Measurements from ENCODE around the gene RPS6KC1. TPM values are rescaled to one million over a fixed set of nuclear protein-coding genes. Genes with fewer than 3 reads are reported as not detected.
"Not testable (repeated sequence)": the region's sequence is repeated elsewhere in the genome, so short reads cannot be mapped to it uniquely, and the experiment has no call there.

The RPS6KC1 gene
- total RNA-seq, 2 experiments from 2014 or later: 6.2 to 7.0 TPM

DNA sequence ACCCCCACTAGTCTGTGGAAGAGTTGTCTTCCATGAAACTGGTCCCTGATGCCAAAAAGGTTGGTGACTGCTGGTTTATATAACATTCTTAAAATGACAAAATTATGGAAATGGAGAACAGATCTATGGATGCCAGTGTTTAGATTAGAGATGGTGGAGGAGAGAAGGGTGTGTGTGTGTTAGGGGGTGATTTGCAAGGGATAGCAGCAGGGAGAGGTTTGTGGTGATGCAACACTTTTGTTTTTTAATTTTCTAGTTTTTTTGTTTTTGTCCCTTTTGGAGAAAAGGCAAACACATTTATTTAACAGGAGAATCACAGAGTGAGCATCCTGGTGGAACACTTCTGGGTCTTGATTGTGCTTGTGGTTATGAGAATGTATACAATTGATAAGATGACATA lies 143.8 kb downstream of the RPS6KC1 start:
- Mint-ChIP-seq H3K27ac (no peak overlapping the region), H3K4me3 (no peak overlapping the region), H3K4me1 (ENCODE audit: low read depth) (no peaks in the 10 kb centered on the region), H3K27me3 (no peaks in the 10 kb centered on the region), H3K36me3 (ENCODE audit: low read depth) (peaks cover 98% of the 10 kb centered on the region), H3K9me3 (peaks cover 27% of the 10 kb centered on the region)
- no peaks in the 10 kb centered on the region for H3K4me1 ChIP-seq (ENCODE audit: insufficient read depth, low read length)
- H3K4me3 ChIP-seq (ENCODE audit: low read length): no peak overlapping the region
- peaks cover 10 to 18% of the 10 kb centered on the region in 2 experiments for H3K9me3 ChIP-seq (ENCODE audit: control insufficient read depth in 1 of 2, insufficient read depth in 1 of 2, low read length in 2 of 2)
- TF ChIP-seq, protein P1, sequence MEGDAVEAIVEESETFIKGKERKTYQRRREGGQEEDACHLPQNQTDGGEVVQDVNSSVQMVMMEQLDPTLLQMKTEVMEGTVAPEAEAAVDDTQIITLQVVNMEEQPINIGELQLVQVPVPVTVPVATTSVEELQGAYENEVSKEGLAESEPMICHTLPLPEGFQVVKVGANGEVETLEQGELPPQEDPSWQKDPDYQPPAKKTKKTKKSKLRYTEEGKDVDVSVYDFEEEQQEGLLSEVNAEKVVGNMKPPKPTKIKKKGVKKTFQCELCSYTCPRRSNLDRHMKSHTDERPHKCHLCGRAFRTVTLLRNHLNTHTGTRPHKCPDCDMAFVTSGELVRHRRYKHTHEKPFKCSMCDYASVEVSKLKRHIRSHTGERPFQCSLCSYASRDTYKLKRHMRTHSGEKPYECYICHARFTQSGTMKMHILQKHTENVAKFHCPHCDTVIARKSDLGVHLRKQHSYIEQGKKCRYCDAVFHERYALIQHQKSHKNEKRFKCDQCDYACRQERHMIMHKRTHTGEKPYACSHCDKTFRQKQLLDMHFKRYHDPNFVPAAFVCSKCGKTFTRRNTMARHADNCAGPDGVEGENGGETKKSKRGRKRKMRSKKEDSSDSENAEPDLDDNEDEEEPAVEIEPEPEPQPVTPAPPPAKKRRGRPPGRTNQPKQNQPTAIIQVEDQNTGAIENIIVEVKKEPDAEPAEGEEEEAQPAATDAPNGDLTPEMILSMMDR (IDR thresholded peaks at IDR 0.05): no peak
- POLR2A ChIA-PET: no interaction called here
- CTCF ChIA-PET: no interaction called here
- no peaks in the 10 kb centered on the region for H3K36me3 ChIP-seq (ENCODE audit: insufficient read depth, low read length)
- no peaks in the 10 kb centered on the region for H3K27me3 ChIP-seq (ENCODE audit: control insufficient read depth in 1 of 2, insufficient read depth in 2 of 2, low read length in 2 of 2)
- DNase-seq (no peak), ATAC-seq (ENCODE audit: poor library complexity) (no peak)
- intact Hi-C loops (cut with DNase I, micrococcal nuclease): no loop called here
- no peak overlapping the region for H3K27ac ChIP-seq (ENCODE audit: low read depth in 1 of 2, low read length in 2 of 2)

DNA sequence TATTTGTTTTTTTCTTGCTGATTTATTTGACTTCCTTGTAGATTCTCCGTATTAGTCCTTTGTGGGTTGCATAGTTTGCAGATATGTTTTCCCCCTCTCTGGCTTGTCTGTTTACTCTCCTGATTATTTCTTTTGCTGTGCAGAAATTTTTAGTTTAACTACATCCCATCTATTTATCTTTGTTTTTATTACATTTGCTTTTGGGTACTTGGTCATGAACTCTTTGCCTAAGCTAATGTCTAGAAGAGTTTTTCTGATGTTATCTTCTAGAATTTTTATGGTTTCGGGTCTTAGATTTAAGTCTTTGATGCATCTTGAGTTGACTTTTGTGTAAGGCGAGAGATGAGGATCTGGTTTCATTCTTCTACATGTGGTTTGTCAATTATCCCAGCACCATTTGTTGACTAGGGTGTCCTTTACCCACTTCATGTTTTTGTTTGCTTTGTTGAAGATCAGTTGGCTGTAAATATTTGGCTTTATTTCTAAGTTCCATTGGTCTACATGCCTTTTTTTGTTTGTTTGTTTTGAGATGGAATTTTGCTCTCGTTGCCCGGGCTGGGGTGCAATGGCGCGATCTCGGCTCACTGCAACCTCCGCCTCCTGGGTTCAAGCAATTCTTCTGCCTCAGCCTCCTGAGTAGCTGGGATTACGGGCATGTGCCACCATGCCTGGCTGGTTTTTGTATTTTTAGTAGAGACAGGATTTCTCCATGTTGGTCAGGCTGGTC lies 145.4 kb downstream of the RPS6KC1 start:
- H3K36me3 Mint-ChIP-seq (ENCODE audit: low read depth): peaks cover 98% of the 10 kb centered on the region

DNA sequence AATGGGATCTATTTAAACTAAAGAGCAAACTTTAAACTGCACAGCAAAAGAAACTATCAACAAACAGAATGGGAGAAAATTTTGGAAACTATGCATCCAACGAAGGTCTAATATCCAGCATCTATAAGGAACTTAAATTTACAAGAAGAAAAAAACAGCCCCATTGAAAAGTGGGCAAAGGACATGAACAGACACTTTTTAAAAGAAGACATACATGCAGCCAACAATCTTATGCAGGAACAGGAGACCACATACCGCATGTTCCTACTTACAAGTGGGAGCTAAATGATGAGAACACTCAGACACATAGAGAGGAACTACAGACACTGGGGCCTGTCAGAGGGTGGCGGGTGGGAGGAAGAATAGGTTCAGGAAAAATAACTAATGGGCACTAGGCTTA lies 149.6 kb downstream of the RPS6KC1 start:
- intact Hi-C loops (cut with DNase I, micrococcal nuclease): no loop called here
- Histone ChIP-seq H3K36me3 (ENCODE audit: insufficient read depth, low read length) (no peaks in the 10 kb centered on the region), H3K27ac (ENCODE audit: low read depth in 1 of 2, low read length in 2 of 2) (no peak overlapping the region), H3K4me3 (ENCODE audit: low read length) (no peak overlapping the region), H3K4me1 (ENCODE audit: insufficient read depth, low read length) (no peaks in the 10 kb centered on the region), H3K27me3 (ENCODE audit: control insufficient read depth in 1 of 2, insufficient read depth in 2 of 2, low read length in 2 of 2) (no peaks in the 10 kb centered on the region), H3K9me3 (ENCODE audit: control insufficient read depth in 1 of 2, insufficient read depth in 1 of 2, low read length in 2 of 2) (peaks cover 5 to 14% of the 10 kb centered on the region in 2 experiments)
- Mint-ChIP-seq H3K27ac (no peak overlapping the region), H3K36me3 (ENCODE audit: low read depth) (peaks cover 84% of the 10 kb centered on the region), H3K27me3 (no peaks in the 10 kb centered on the region), H3K4me1 (ENCODE audit: low read depth) (no peaks in the 10 kb centered on the region), H3K9me3 (peaks cover 12% of the 10 kb centered on the region), H3K4me3 (no peak overlapping the region)
- CTCF ChIA-PET: no interaction called here
- POLR2A ChIA-PET: no interaction called here
- ATAC-seq (ENCODE audit: poor library complexity) (no peak), DNase-seq (no peak)
- TF ChIP-seq, protein P1 (IDR thresholded peaks at IDR 0.05): no peak

More for the DNA sequence above, 145.4 kb downstream of the RPS6KC1 start:
- CTCF ChIA-PET; H3K4me3 ChIP-seq (ENCODE audit: low read length); DNase-seq; H3K4me1 ChIP-seq (ENCODE audit: insufficient read depth, low read length); H3K27ac Mint-ChIP-seq; POLR2A ChIA-PET; H3K27me3 ChIP-seq (ENCODE audit: control insufficient read depth in 1 of 2, insufficient read depth in 2 of 2, low read length in 2 of 2); H3K4me1 Mint-ChIP-seq (ENCODE audit: low read depth); H3K4me3 Mint-ChIP-seq; ATAC-seq (ENCODE audit: poor library complexity); H3K36me3 ChIP-seq (ENCODE audit: insufficient read depth, low read length); intact Hi-C loops (cut with DNase I, micrococcal nuclease); H3K27ac ChIP-seq (ENCODE audit: low read depth in 1 of 2, low read length in 2 of 2); H3K27me3 Mint-ChIP-seq: not testable (repeated sequence)
- peaks cover 10 to 14% of the 10 kb centered on the region in 2 experiments for H3K9me3 ChIP-seq (ENCODE audit: control insufficient read depth in 1 of 2, insufficient read depth in 1 of 2, low read length in 2 of 2)
- peaks cover 21% of the 10 kb centered on the region for H3K9me3 Mint-ChIP-seq

Data from CD4-positive, alpha-beta T cell (primary cell).